ENCODE results near the gene WFIKKN2. TPM values are rescaled to one million over a fixed set of nuclear protein-coding genes. Genes with fewer than 3 reads are reported as not detected.

The WFIKKN2 gene
- total RNA-seq, 1 donor from 2014 or later = not detected

GRCh38 chr17:50807009-50807408 is 28.4 kb upstream of the WFIKKN2 start:
- peaks cover 7% of the 10 kb centered on the region for H3K4me1 ChIP-seq
- H3K36me3 ChIP-seq = no peaks in the 10 kb centered on the region
- Mint-ChIP-seq H3K4me1 (peaks cover 21% of the 10 kb centered on the region), H3K27me3 (ENCODE audit: insufficient read depth, low read depth) (peaks cover 16% of the 10 kb centered on the region), H3K9me3 (no peaks in the 10 kb centered on the region), H3K36me3 (no peaks in the 10 kb centered on the region), H3K4me3 (no peak overlapping the region), H3K27ac (no peak overlapping the region)
- no peak overlapping the region for H3K4me2 ChIP-seq
- H3K4me3 ChIP-seq = no peak overlapping the region
- no peaks in the 10 kb centered on the region for H3K9me3 ChIP-seq (ENCODE audit: low read depth)
- H3F3A ChIP-seq (ENCODE audit: low read depth) = no peaks in the 10 kb centered on the region
- H3K27me3 ChIP-seq = no peaks in the 10 kb centered on the region
- H3K27ac ChIP-seq = no peak overlapping the region
- H2AFZ ChIP-seq (replicated peaks) = no peak overlapping the region
- no peaks in the 10 kb centered on the region for H4K20me1 ChIP-seq (ENCODE audit: low read depth)
- TF ChIP-seq EZH2phosphoT487 (IDR thresholded peaks at IDR 0.05) (no peak), CTCF (IDR thresholded peaks at IDR 0.05) (no peak), EZH2 (IDR thresholded peaks at IDR 0.05) (no peak)
- DNase-seq (ENCODE audit: low spot score) = no peak
- no peak overlapping the region for H3K9ac ChIP-seq
- H3K79me2 ChIP-seq (ENCODE audit: low read depth) = no peaks in the 10 kb centered on the region

- no peak overlapping the region for H2AFZ ChIP-seq (replicated peaks)
Observed at GRCh38 chr17:50807675-50808074, 27.7 kb upstream of the WFIKKN2 start.

GRCh38 chr17:50808413-50808812 is 27.0 kb upstream of the WFIKKN2 start:
- no peaks in the 10 kb centered on the region for H3K36me3 ChIP-seq
- H3K4me1 ChIP-seq = peaks cover 5% of the 10 kb centered on the region
- H4K20me1 ChIP-seq (ENCODE audit: low read depth) = no peaks in the 10 kb centered on the region
- Mint-ChIP-seq H3K9me3 (no peaks in the 10 kb centered on the region), H3K36me3 (no peaks in the 10 kb centered on the region), H3K27me3 (ENCODE audit: insufficient read depth, low read depth) (peaks cover 13% of the 10 kb centered on the region), H3K4me1 (peaks cover 14% of the 10 kb centered on the region), H3K4me3 (no peak overlapping the region), H3K27ac (no peak overlapping the region)
- H3F3A ChIP-seq (ENCODE audit: low read depth) = no peaks in the 10 kb centered on the region
- no peak overlapping the region for H3K4me2 ChIP-seq
- H3K9me3 ChIP-seq (ENCODE audit: low read depth) = no peaks in the 10 kb centered on the region
- H2AFZ ChIP-seq (replicated peaks) = no peak overlapping the region
- H3K27ac ChIP-seq = no peak overlapping the region
- H3K4me3 ChIP-seq = no peak overlapping the region
- DNase-seq (ENCODE audit: low spot score) = no peak
- TF ChIP-seq CTCF (IDR thresholded peaks at IDR 0.05) (no peak), EZH2phosphoT487 (IDR thresholded peaks at IDR 0.05) (no peak), EZH2 (IDR thresholded peaks at IDR 0.05) (no peak)
- H3K79me2 ChIP-seq (ENCODE audit: low read depth) = no peaks in the 10 kb centered on the region
- no peak overlapping the region for H3K9ac ChIP-seq
- no peaks in the 10 kb centered on the region for H3K27me3 ChIP-seq

More at GRCh38 chr17:50807675-50808074, 27.7 kb upstream of the WFIKKN2 start:
- Mint-ChIP-seq H3K9me3 (no peaks in the 10 kb centered on the region), H3K36me3 (no peaks in the 10 kb centered on the region), H3K4me1 (peaks cover 17% of the 10 kb centered on the region), H3K27me3 (ENCODE audit: insufficient read depth, low read depth) (peaks cover 14% of the 10 kb centered on the region), H3K4me3 (no peak overlapping the region), H3K27ac (no peak overlapping the region)
- no peak overlapping the region for H3K4me2 ChIP-seq
- no peaks in the 10 kb centered on the region for H3F3A ChIP-seq (ENCODE audit: low read depth)
- H3K4me1 ChIP-seq = peaks cover 7% of the 10 kb centered on the region
- H3K9ac ChIP-seq = no peak overlapping the region
- H3K4me3 ChIP-seq = no peak overlapping the region
- no peak for DNase-seq (ENCODE audit: low spot score)
- H3K9me3 ChIP-seq (ENCODE audit: low read depth) = no peaks in the 10 kb centered on the region
- H3K79me2 ChIP-seq (ENCODE audit: low read depth) = no peaks in the 10 kb centered on the region
- H3K27ac ChIP-seq = no peak overlapping the region
- no peaks in the 10 kb centered on the region for H3K27me3 ChIP-seq
- TF ChIP-seq EZH2 (IDR thresholded peaks at IDR 0.05) (no peak), CTCF (IDR thresholded peaks at IDR 0.05) (no peak), EZH2phosphoT487 (IDR thresholded peaks at IDR 0.05) (no peak)
- H3K36me3 ChIP-seq = no peaks in the 10 kb centered on the region
- H4K20me1 ChIP-seq (ENCODE audit: low read depth) = no peaks in the 10 kb centered on the region

Data from neural progenitor cell (in vitro differentiated cells).